DMS114 treated with DMSO at 0.1 percent for 48 hours (cell line): Measurements from ENCODE around the gene MBOAT7.
"Not testable (repeated sequence)": the region's sequence is repeated elsewhere in the genome, so short reads cannot be mapped to it uniquely, and the experiment has no call there.

ENCODE experiments used
- DNase-seq: peaks from one replicate; lab custom pipeline; 2025; ENCODE audit not compliant: unreplicated experiment; lab: John Stamatoyannopoulos, UW

MBOAT7 gene

GRCh38 chr19:54209058-54209810, 19.9 kb upstream of the MBOAT7 start:
- no peak for DNase-seq

- DNase-seq, result no peak
These were observed 19.3 kb upstream of the MBOAT7 start for GRCh38 chr19:54208784-54209057.

GRCh38 chr19:54207983-54208783, 18.8 kb upstream of the MBOAT7 start:
- peak; percentile 30 for DNase-seq

- no peak for DNase-seq
These were observed 18.2 kb upstream of the MBOAT7 start for GRCh38 chr19:54207676-54207982.

- DNase-seq, result not testable (repeated sequence)
These were observed 17.8 kb upstream of the MBOAT7 start for GRCh38 chr19:54207193-54207592.

- DNase-seq, result no peak
These were observed 17.4 kb upstream of the MBOAT7 start for GRCh38 chr19:54206831-54207177.

GRCh38 chr19:54206030-54206830, 16.9 kb upstream of the MBOAT7 start:
- no peak for DNase-seq

- no peak for DNase-seq
These were observed 15.5 kb upstream of the MBOAT7 start for GRCh38 chr19:54204767-54205468.

GRCh38 chr19:54203151-54203611, 13.8 kb upstream of the MBOAT7 start:
- no peak for DNase-seq

- no peak for DNase-seq
These were observed 12.6 kb upstream of the MBOAT7 start for GRCh38 chr19:54201980-54202379.

- no peak for DNase-seq
These were observed 11.9 kb upstream of the MBOAT7 start for GRCh38 chr19:54201172-54201701.

- no peak for DNase-seq
These were observed 10.0 kb upstream of the MBOAT7 start for GRCh38 chr19:54199401-54199800.

GRCh38 chr19:54197121-54197520, 7.7 kb upstream of the MBOAT7 start:
- no peak for DNase-seq

- no peak for DNase-seq
These were observed 7.2 kb upstream of the MBOAT7 start for GRCh38 chr19:54196536-54196935.

GRCh38 chr19:54194463-54194862, 5.1 kb upstream of the MBOAT7 start:
- not testable (repeated sequence) for DNase-seq

GRCh38 chr19:54193011-54193410, 3.6 kb upstream of the MBOAT7 start:
- DNase-seq, result no peak

- no peak for DNase-seq
These were observed 2.6 kb upstream of the MBOAT7 start for GRCh38 chr19:54191811-54192453.

- peak; percentile 76 for DNase-seq
These were observed 1.8 kb upstream of the MBOAT7 start, which contains the start of gene TSEN34 for GRCh38 chr19:54191011-54191810. Gene TSEN34 (plus strand): TSS chr19:54191308. CDS start chr19:54191365, 57 bp downstream.

- DNase-seq, result peak; percentile 98
These were observed 1.2 kb upstream of the MBOAT7 start for GRCh38 chr19:54190503-54191010.
